ENCODE results near the gene ATP2B2. TPM values are rescaled to one million over a fixed set of nuclear protein-coding genes. Genes with fewer than 3 reads are reported as not detected.

The ATP2B2 gene
- total RNA-seq, 1 donor: not detected

- no peak overlapping the region for H3K4me3 ChIP-seq (ENCODE audit: low read length)
- no peaks in the 10 kb centered on the region for H3K4me1 ChIP-seq (ENCODE audit: insufficient read depth, low read length)
- H3K27me3 ChIP-seq (ENCODE audit: insufficient read depth, low read length): no peaks in the 10 kb centered on the region
- no peaks in the 10 kb centered on the region for H3K9me3 ChIP-seq (ENCODE audit: low read depth, low read length)
Observed at GRCh38 chr3:10467204-10467603, 38.2 kb downstream of the ATP2B2 start.

- Histone ChIP-seq H3K27me3 (ENCODE audit: insufficient read depth, low read length) (no peaks in the 10 kb centered on the region), H3K4me3 (ENCODE audit: low read length) (no peak overlapping the region), H3K4me1 (ENCODE audit: insufficient read depth, low read length) (no peaks in the 10 kb centered on the region), H3K9me3 (ENCODE audit: low read depth, low read length) (no peaks in the 10 kb centered on the region)
Observed at GRCh38 chr3:10466186-10466585, 39.2 kb downstream of the ATP2B2 start.

GRCh38 chr3:10465161-10465560 lies 40.2 kb downstream of the ATP2B2 start:
- Histone ChIP-seq H3K4me3 (ENCODE audit: low read length) (no peak overlapping the region), H3K9me3 (ENCODE audit: low read depth, low read length) (no peaks in the 10 kb centered on the region), H3K4me1 (ENCODE audit: insufficient read depth, low read length) (no peaks in the 10 kb centered on the region), H3K27me3 (ENCODE audit: insufficient read depth, low read length) (no peaks in the 10 kb centered on the region)

GRCh38 chr3:10463533-10464434 lies 41.6 kb downstream of the ATP2B2 start:
- Histone ChIP-seq H3K27me3 (ENCODE audit: insufficient read depth, low read length) (no peaks in the 10 kb centered on the region), H3K4me3 (ENCODE audit: low read length) (no peak overlapping the region), H3K9me3 (ENCODE audit: low read depth, low read length) (no peaks in the 10 kb centered on the region), H3K4me1 (ENCODE audit: insufficient read depth, low read length) (no peaks in the 10 kb centered on the region)

- Histone ChIP-seq H3K27me3 (ENCODE audit: insufficient read depth, low read length) (no peaks in the 10 kb centered on the region), H3K4me1 (ENCODE audit: insufficient read depth, low read length) (no peaks in the 10 kb centered on the region), H3K4me3 (ENCODE audit: low read length) (no peak overlapping the region), H3K9me3 (ENCODE audit: low read depth, low read length) (no peaks in the 10 kb centered on the region)
Observed at GRCh38 chr3:10462641-10463532, 42.5 kb downstream of the ATP2B2 start.

GRCh38 chr3:10460951-10461545 lies 44.3 kb downstream of the ATP2B2 start:
- no peaks in the 10 kb centered on the region for H3K4me1 ChIP-seq (ENCODE audit: insufficient read depth, low read length)
- H3K9me3 ChIP-seq (ENCODE audit: low read depth, low read length): no peaks in the 10 kb centered on the region
- no peaks in the 10 kb centered on the region for H3K27me3 ChIP-seq (ENCODE audit: insufficient read depth, low read length)
- H3K4me3 ChIP-seq (ENCODE audit: low read length): no peak overlapping the region

- Histone ChIP-seq H3K27me3 (ENCODE audit: insufficient read depth, low read length) (no peaks in the 10 kb centered on the region), H3K9me3 (ENCODE audit: low read depth, low read length) (no peaks in the 10 kb centered on the region), H3K4me1 (ENCODE audit: insufficient read depth, low read length) (no peaks in the 10 kb centered on the region), H3K4me3 (ENCODE audit: low read length) (no peak overlapping the region)
Observed at GRCh38 chr3:10459954-10460754, 45.2 kb downstream of the ATP2B2 start.

- no peaks in the 10 kb centered on the region for H3K27me3 ChIP-seq (ENCODE audit: insufficient read depth, low read length)
- no peak overlapping the region for H3K4me3 ChIP-seq (ENCODE audit: low read length)
- no peaks in the 10 kb centered on the region for H3K4me1 ChIP-seq (ENCODE audit: insufficient read depth, low read length)
- H3K9me3 ChIP-seq (ENCODE audit: low read depth, low read length): no peaks in the 10 kb centered on the region
Observed at GRCh38 chr3:10457560-10457959, 47.8 kb downstream of the ATP2B2 start.

GRCh38 chr3:10456981-10457380 lies 48.4 kb downstream of the ATP2B2 start:
- Histone ChIP-seq H3K4me3 (ENCODE audit: low read length) (no peak overlapping the region), H3K27me3 (ENCODE audit: insufficient read depth, low read length) (no peaks in the 10 kb centered on the region), H3K4me1 (ENCODE audit: insufficient read depth, low read length) (no peaks in the 10 kb centered on the region), H3K9me3 (ENCODE audit: low read depth, low read length) (no peaks in the 10 kb centered on the region)

- no peaks in the 10 kb centered on the region for H3K27me3 ChIP-seq (ENCODE audit: insufficient read depth, low read length)
- H3K4me1 ChIP-seq (ENCODE audit: insufficient read depth, low read length): no peaks in the 10 kb centered on the region
- no peak overlapping the region for H3K4me3 ChIP-seq (ENCODE audit: low read length)
- no peaks in the 10 kb centered on the region for H3K9me3 ChIP-seq (ENCODE audit: low read depth, low read length)
Observed at GRCh38 chr3:10455545-10455914, 49.9 kb downstream of the ATP2B2 start.

- H3K4me1 ChIP-seq (ENCODE audit: insufficient read depth, low read length): no peaks in the 10 kb centered on the region
- no peaks in the 10 kb centered on the region for H3K9me3 ChIP-seq (ENCODE audit: low read depth, low read length)
- no peak overlapping the region for H3K4me3 ChIP-seq (ENCODE audit: low read length)
- no peaks in the 10 kb centered on the region for H3K27me3 ChIP-seq (ENCODE audit: insufficient read depth, low read length)
Observed at GRCh38 chr3:10454907-10455544, 50.4 kb downstream of the ATP2B2 start.

GRCh38 chr3:10453431-10454163 lies 51.8 kb downstream of the ATP2B2 start:
- Histone ChIP-seq H3K4me1 (ENCODE audit: insufficient read depth, low read length) (no peaks in the 10 kb centered on the region), H3K9me3 (ENCODE audit: low read depth, low read length) (no peaks in the 10 kb centered on the region), H3K4me3 (ENCODE audit: low read length) (no peak overlapping the region), H3K27me3 (ENCODE audit: insufficient read depth, low read length) (no peaks in the 10 kb centered on the region)

GRCh38 chr3:10450494-10451440 lies 54.6 kb downstream of the ATP2B2 start:
- H3K4me3 ChIP-seq (ENCODE audit: low read length): no peak overlapping the region
- no peaks in the 10 kb centered on the region for H3K9me3 ChIP-seq (ENCODE audit: low read depth, low read length)
- H3K4me1 ChIP-seq (ENCODE audit: insufficient read depth, low read length): no peaks in the 10 kb centered on the region
- no peaks in the 10 kb centered on the region for H3K27me3 ChIP-seq (ENCODE audit: insufficient read depth, low read length)

Data from mononuclear cell (primary cell).